Neuron (in vitro differentiated cells): ENCODE measurements around the gene KRTAP6-1.

Experiments used
- H2AFZ ChIP-seq: one replicate; pipeline ENCODE4 v1.6.1; 2013; ENCODE audit warnings: low read depth, mild to moderate bottlenecking, inconsistent platforms, low read length, moderate library complexity
- H3K27me3 ChIP-seq: one replicate; pipeline ENCODE4 v1.6.1; 2013; ENCODE audit warnings: low read length; ENCODE audit not compliant: insufficient read depth
- H3K36me3 ChIP-seq: one replicate; pipeline ENCODE4 v1.6.1; 2013; ENCODE audit warnings: low read length; ENCODE audit not compliant: insufficient read depth
- H3K4me1 ChIP-seq: one replicate; pipeline ENCODE4 v1.6.1; 2013; ENCODE audit warnings: low read length; ENCODE audit not compliant: insufficient read depth
- H3K4me3 ChIP-seq: 2 replicates; pipeline ENCODE4 v1.5.1; 2013; ENCODE audit warnings: mild to moderate bottlenecking, low read length, moderate library complexity
- H3K9me3 ChIP-seq: one replicate; pipeline ENCODE4 v1.6.1; 2013; ENCODE audit warnings: low read length

The KRTAP6-1 gene

GRCh38 chr21:30615199-30615598 lies 1.5 kb upstream of the KRTAP6-1 start:
- Histone ChIP-seq H3K36me3 (no peaks in the 10 kb centered on the region), H3K9me3 (no peaks in the 10 kb centered on the region), H3K4me3 (no peak overlapping the region), H2AFZ (no peak overlapping the region), H3K27me3 (no peaks in the 10 kb centered on the region), H3K4me1 (no peaks in the 10 kb centered on the region)

DNA sequence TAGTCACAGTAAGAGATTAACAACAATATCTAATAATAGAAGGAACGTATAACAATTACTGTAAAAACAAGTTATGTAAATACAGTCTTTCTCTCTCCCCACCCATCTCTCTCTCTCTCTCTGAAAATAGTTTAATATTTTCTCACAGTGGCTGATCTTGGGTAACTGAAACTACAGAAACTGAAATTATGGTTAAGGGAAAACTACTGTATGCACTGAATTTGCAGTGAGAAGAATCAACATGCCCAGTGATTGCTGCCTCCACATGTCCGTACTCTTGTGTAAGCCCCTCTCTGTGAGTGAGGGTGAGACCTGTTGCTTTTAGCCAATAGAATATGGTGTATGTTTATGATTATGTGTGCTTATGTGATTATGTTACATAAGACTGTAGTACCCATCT lies 1.6 kb downstream of the KRTAP6-1 start:
- Histone ChIP-seq H3K9me3 (no peaks in the 10 kb centered on the region), H3K4me3 (no peak overlapping the region), H3K27me3 (no peaks in the 10 kb centered on the region), H3K36me3 (no peaks in the 10 kb centered on the region), H2AFZ (no peak overlapping the region), H3K4me1 (no peaks in the 10 kb centered on the region)

- no peak overlapping the region for H3K4me3 ChIP-seq
- no peaks in the 10 kb centered on the region for H3K36me3 ChIP-seq
- H3K9me3 ChIP-seq: no peaks in the 10 kb centered on the region
- no peaks in the 10 kb centered on the region for H3K27me3 ChIP-seq
- no peaks in the 10 kb centered on the region for H3K4me1 ChIP-seq
- no peak overlapping the region for H2AFZ ChIP-seq
These were observed 7.8 kb downstream of the KRTAP6-1 start for GRCh38 chr21:30605968-30606367.

DNA sequence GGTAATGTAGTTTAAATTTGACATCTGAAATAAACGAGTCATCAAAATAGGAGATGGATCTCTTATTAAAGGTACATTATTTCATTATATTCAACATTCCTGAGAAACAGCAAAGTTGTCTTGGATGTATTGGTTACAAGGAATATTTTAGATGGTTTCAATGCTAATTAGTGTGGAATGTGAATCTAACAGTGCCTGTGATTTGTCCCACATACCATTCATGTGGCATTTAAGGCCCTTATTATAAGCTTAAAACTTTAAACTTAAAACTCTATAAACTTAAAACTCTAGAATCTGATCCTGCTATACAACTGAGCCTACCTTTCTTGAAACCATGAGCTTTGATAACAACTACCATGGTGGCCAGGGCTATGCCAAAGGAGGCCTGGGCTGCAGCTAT lies 12.9 kb downstream of the KRTAP6-1 start, which contains the start of gene KRTAP22-1:
Gene KRTAP22-1 (plus strand): TSS at position 301 of the 400 bp plus-strand sequence.
- Histone ChIP-seq H3K4me3 (no peak within 1 kb of the TSS), H3K4me1 (no peaks in the 10 kb centered on the region), H3K36me3 (no peaks in the 10 kb centered on the region), H3K9me3 (no peaks in the 10 kb centered on the region), H3K27me3 (no peaks in the 10 kb centered on the region), H2AFZ (no peak within 1 kb of the TSS)

DNA sequence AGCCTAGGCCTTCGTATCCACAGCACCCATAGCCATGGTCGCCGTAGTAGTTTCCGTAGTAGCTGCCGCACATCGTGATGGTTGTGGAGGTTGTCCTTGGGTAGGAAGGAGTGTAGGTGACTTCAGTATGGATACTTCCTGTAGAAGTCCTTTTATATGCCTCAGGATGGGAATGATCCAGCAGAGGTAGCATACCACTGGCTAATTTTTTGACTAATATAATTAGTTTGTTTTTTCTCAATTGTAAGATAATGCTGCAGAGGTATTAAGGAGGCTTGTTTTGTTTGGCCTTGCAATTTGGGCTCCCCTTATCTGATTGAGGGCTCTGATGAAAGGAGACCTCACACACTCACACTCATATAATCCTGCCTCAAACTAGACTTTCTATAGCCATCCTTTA lies 14.9 kb downstream of the KRTAP6-1 start, which contains the start of gene KRTAP6-2:
Gene KRTAP6-2 (minus strand): TSS at position 101 of the 400 bp plus-strand sequence. CDS start 28 bp downstream, at position 73.
- Histone ChIP-seq H3K9me3 (no peaks in the 10 kb centered on the region), H3K36me3 (no peaks in the 10 kb centered on the region), H2AFZ (no peak within 1 kb of the TSS), H3K4me1 (no peaks in the 10 kb centered on the region), H3K27me3 (no peaks in the 10 kb centered on the region), H3K4me3 (no peak within 1 kb of the TSS)

- no peaks in the 10 kb centered on the region for H3K27me3 ChIP-seq
- no peaks in the 10 kb centered on the region for H3K36me3 ChIP-seq
- H3K4me3 ChIP-seq: no peak within 1 kb of the TSS
- no peaks in the 10 kb centered on the region for H3K9me3 ChIP-seq
- no peak within 1 kb of the TSS for H2AFZ ChIP-seq
- no peaks in the 10 kb centered on the region for H3K4me1 ChIP-seq
These were observed 21.6 kb downstream of the KRTAP6-1 start, which contains the start of gene KRTAP6-3 for GRCh38 chr21:30592140-30592539. Gene KRTAP6-3 (plus strand): TSS chr21:30592440. CDS start chr21:30592446, 6 bp downstream.

- Histone ChIP-seq H3K4me3 (no peak within 1 kb of the TSS), H3K4me1 (no peaks in the 10 kb centered on the region), H3K27me3 (no peaks in the 10 kb centered on the region), H3K36me3 (no peaks in the 10 kb centered on the region), H3K9me3 (no peaks in the 10 kb centered on the region), H2AFZ (no peak within 1 kb of the TSS)
These were observed 23.4 kb downstream of the KRTAP6-1 start, which contains the start of gene KRTAP22-2 for GRCh38 chr21:30590297-30590696. Gene KRTAP22-2 (minus strand): TSS chr21:30590397.

DNA sequence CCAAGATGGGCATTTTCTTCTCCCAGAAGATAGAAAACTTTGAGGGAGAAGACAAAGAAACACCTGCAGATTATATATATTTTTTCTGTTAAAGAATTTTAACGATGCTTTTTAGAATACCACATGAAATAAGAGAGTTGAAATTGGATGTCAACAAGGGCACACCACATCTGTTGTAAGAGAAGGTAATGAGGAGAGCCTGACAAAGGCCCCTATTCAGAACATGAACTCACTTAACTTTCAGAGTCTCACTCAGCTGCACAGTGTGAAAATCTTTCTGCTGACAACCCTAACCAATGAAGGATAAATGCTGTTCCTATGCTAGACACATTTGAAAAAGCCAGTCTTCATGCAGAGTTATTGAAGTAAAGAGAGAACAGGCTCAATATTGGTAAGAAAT lies 30.9 kb downstream of the KRTAP6-1 start:
- no peaks in the 10 kb centered on the region for H3K27me3 ChIP-seq
- no peaks in the 10 kb centered on the region for H3K36me3 ChIP-seq

DNA sequence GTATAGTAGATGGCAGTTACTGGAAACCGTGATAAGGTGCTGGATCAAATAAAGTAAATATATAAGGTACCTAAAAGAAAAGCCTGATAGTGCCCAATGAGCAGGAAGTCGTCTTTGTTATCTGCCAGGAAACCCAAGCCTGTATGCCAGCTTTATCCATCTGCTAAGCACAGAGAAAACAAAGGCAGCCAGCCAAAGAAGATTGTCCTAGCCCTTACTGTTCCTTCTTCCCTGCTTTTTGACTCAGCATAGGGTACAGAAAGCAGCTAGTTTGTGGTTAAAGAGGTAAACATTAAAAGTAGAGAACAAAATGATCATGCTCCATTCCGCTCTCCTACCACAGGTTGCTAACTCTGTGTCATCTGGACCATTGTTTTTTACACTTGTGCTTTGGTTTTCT lies 33.6 kb downstream of the KRTAP6-1 start:
- no peak overlapping the region for H2AFZ ChIP-seq

More for the DNA sequence above, 30.9 kb downstream of the KRTAP6-1 start:
- Histone ChIP-seq H3K4me3 (no peak overlapping the region), H3K9me3 (no peaks in the 10 kb centered on the region), H2AFZ (no peak overlapping the region), H3K4me1 (peaks cover 6% of the 10 kb centered on the region)

DNA sequence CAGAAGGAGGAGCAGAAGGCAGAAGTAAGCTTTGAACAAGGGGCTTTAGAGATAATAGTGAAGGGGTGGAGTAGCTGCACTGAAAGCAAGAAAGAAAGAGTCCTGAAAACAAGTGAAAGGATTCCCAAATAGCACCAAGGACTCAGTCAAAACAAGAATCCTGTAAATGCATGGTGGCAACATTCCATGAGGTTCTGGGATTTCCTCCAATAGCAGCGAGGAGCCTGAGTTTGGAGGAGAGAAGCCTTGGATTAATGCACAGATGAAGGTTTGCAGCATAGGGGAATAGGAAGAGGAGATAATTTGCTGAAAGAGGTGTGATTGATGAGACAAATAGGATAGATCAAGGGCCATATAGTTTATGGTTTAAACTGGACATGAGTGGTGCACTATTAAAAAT lies 34.4 kb downstream of the KRTAP6-1 start:
- H3K27me3 ChIP-seq: no peaks in the 10 kb centered on the region
- H3K4me1 ChIP-seq: peaks cover 6% of the 10 kb centered on the region
- no peak overlapping the region for H3K4me3 ChIP-seq
- no peaks in the 10 kb centered on the region for H3K36me3 ChIP-seq
- no peaks in the 10 kb centered on the region for H3K9me3 ChIP-seq
- no peak overlapping the region for H2AFZ ChIP-seq

More for the DNA sequence above, 33.6 kb downstream of the KRTAP6-1 start:
- H3K9me3 ChIP-seq: no peaks in the 10 kb centered on the region
- H3K4me3 ChIP-seq: no peak overlapping the region
- peaks cover 6% of the 10 kb centered on the region for H3K4me1 ChIP-seq
- H3K36me3 ChIP-seq: no peaks in the 10 kb centered on the region
- H3K27me3 ChIP-seq: no peaks in the 10 kb centered on the region

DNA sequence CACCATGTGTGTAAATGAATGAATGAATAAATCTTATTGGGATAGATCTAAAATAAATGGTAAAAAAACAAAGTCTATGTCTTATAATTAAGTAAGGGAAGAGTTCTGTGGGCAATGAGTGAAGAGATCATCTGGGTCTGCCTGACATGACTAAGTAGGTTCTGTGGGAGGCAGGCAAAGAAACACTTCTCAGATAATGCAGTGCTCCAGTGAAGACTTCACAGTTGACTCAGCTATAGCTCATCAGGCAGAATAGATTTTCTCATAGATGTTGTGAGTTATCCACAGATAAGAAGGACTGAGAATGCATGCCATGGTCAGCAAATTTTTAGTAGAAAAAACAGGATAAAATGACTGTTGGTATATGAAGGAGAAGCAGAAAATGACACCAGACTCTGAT lies 36.0 kb downstream of the KRTAP6-1 start:
- Histone ChIP-seq H3K4me1 (no peaks in the 10 kb centered on the region), H3K27me3 (no peaks in the 10 kb centered on the region), H3K9me3 (no peaks in the 10 kb centered on the region), H3K4me3 (no peak overlapping the region), H2AFZ (no peak overlapping the region), H3K36me3 (no peaks in the 10 kb centered on the region)

DNA sequence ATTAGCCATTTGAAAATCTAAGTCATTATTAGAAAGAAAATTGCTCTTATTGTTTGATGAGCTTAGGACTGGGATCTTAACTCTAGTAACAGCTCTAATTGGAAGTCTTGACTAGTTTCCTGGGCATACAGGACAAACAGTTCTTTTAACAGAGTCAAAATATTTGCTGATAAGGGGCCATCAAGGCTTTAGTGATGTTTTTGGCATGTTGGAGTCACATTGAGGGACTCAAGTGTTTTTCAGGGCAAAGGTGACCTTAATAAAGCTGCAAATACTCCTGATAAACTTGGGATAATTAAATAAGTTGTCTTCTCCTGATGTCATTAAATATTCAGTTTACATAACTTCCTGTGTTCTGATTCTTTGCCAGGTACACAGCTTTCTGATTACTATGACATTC lies 46.1 kb downstream of the KRTAP6-1 start:
- no peak overlapping the region for H2AFZ ChIP-seq
- H3K4me3 ChIP-seq: no peak overlapping the region
- H3K36me3 ChIP-seq: no peaks in the 10 kb centered on the region
- H3K27me3 ChIP-seq: no peaks in the 10 kb centered on the region
- H3K4me1 ChIP-seq: no peaks in the 10 kb centered on the region
- no peaks in the 10 kb centered on the region for H3K9me3 ChIP-seq

- Histone ChIP-seq H3K4me3 (no peak overlapping the region), H3K4me1 (no peaks in the 10 kb centered on the region), H3K36me3 (no peaks in the 10 kb centered on the region), H2AFZ (no peak overlapping the region), H3K27me3 (no peaks in the 10 kb centered on the region), H3K9me3 (no peaks in the 10 kb centered on the region)
These were observed 50.1 kb downstream of the KRTAP6-1 start for GRCh38 chr21:30563630-30564029.
